Transverse colon (tissue), 3 donors: ENCODE data around the gene KRTAP10-5.

Source experiments
- CTCF ChIP-seq, 5 experiments: fragments of 200-600 bp in 3 of 5; fragments of 450-650 bp in 2 of 5; sonication (generic) in 3 of 5; IDR thresholded peaks; 1 replicate in 2 of 5; 2 replicates in 3 of 5; pipeline ENCODE4 v1.5.1; 2016 to 2017; ENCODE audit warnings: antibody characterized with exemption in 5 of 5, inconsistent platforms in 3 of 5, mild to moderate bottlenecking in 2 of 5, moderate library complexity in 1 of 5
- POLR2A ChIP-seq: fragments of 450-650 bp; IDR thresholded peaks from one replicate; pipeline ENCODE4 v1.6.1; 2016; ENCODE audit warnings: antibody characterized with exemption, mild to moderate bottlenecking, moderate library complexity

DNA sequence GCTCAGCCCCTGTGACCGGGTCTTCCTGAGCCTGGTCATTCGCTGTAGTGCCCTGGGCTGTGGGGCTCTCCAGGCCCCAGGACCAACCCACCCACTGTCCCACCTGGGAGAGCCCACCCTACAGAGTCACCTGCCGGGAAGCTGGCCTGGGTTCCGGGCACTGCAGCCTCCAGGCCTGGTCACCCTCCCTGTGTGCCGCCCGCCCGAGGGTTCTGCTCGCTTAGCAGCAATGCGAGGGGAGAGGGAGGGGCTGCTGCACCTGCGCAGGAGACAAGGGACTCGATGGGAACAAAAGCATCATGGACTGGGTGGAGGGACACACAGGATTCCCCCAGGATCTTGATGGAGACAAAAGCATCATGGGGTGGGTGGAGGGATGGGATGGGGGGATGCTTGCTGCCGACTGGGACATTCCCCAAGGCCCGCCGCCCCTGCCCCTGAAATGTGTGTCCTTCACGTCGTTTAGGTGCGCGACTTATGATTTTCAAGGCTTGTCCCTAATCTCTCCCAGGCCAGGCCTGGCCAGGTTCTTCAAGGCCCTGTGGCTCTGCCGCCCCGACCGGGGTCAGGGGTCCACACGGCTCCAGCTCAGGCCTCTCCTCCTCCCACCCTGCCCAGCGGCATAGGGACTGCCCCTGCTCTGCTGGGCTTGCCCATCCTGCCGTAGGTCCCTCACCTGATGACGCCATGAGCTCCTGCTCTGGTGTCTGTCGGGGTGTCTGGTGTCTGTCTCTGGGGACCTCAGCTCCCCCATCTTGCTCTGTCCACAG lies 33.2 kb upstream of the KRTAP10-5 start:
- TF ChIP-seq CTCF (IDR thresholded peaks at IDR 0.05), result no peak
- TF ChIP-seq POLR2A, result no peak
